HFFc6 (cell line): ENCODE measurements around the gene CD1B. TPM values are rescaled to one million over a fixed set of nuclear protein-coding genes. Genes with fewer than 3 reads are reported as not detected.
"Not testable (repeated sequence)": the region's sequence is repeated elsewhere in the genome, so short reads cannot be mapped to it uniquely, and the experiment has no call there.

Experiments used
- DNase-seq: peaks from one replicate; pipeline ENCODE4 v3.0.0-alpha.2; 2018
- H3K27ac Mint-ChIP-seq: 2 replicates; pipeline ENCODE4 v1.8.0; 2020; ENCODE audit warnings: mild to moderate bottlenecking, mixed read lengths
- H3K27me3 Mint-ChIP-seq: 2 replicates; pipeline ENCODE4 v1.8.0; 2021; ENCODE audit warnings: mild to moderate bottlenecking, moderate library complexity, mixed read lengths; ENCODE audit not compliant: insufficient read depth
- H3K36me3 Mint-ChIP-seq: 2 replicates; pipeline ENCODE4 v1.8.0; 2021; ENCODE audit warnings: low read depth, mixed read lengths
- H3K4me1 Mint-ChIP-seq: 2 replicates; pipeline ENCODE4 v1.8.0; 2020; ENCODE audit warnings: low read depth, mixed read lengths
- H3K4me3 Mint-ChIP-seq: 2 replicates; pipeline ENCODE4 v1.8.0; 2020; ENCODE audit warnings: mild to moderate bottlenecking, moderate library complexity, mixed read lengths
- H3K9me3 Mint-ChIP-seq: 2 replicates; pipeline ENCODE4 v1.8.0; 2020; ENCODE audit warnings: mild to moderate bottlenecking, mixed read lengths
- CTCF ChIP-seq: fragments of 200-600 bp; sonication (generic); IDR thresholded peaks from 2 replicates; pipeline ENCODE4 v1.5.0; 2021; ENCODE audit warnings: antibody characterized with exemption, mild to moderate bottlenecking
- long read RNA-seq: library from polyadenylated mRNA; unstranded; transcript quantifications from one replicate; pipeline ENCODE4 v2.0.0, GENCODE V29; 2019
- total RNA-seq, 6 experiments: library from RNA; stranded (reverse); fragmentation: NEBNext Ultra II Directional; extraction: Animal tissue kit (Norgen Biotek cat#: 25700); gene quantifications; 2 replicates in 1 of 6; 3 replicates in 5 of 6; pipeline ENCODE4 v1.2.3, GENCODE V29; 2021

The CD1B gene
- total RNA-seq, result not detected
- long read RNA-seq, result 0 reads

GRCh38 chr1:158331481-158332150, at the start of gene CD1B:
Gene CD1B (minus strand): TSS chr1:158331531. CDS start chr1:158331423, 108 bp downstream.
- Mint-ChIP-seq H3K9me3 (no peaks in the 10 kb centered on the region; the same call in none of the 2 replicates), H3K36me3 (no peaks in the 10 kb centered on the region), H3K27ac (no peak within 1 kb of the TSS), H3K27me3 (no peaks in the 10 kb centered on the region), H3K4me1 (no peaks in the 10 kb centered on the region), H3K4me3 (no peak within 1 kb of the TSS)
- no peak for DNase-seq
- no peak for TF ChIP-seq CTCF

DNA sequence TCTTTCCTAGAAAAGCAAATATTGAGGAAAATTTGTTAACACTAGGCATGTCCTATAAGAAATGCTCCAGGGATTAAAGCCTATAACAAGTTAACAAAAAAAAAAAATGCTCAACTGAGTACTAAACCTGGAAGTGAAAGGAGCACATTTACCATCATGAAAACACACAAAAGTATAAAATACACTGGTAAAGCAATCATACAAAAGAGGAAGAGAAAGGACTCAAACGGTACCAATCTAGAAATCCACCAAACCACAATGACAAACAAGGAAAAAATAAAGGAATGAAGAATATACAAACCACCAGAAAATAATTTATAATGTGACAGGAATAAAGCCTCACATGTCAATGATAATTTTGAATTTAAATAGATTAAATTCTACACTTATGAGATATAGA, 43.5 kb upstream of the CD1B start:
- TF ChIP-seq CTCF, result no peak
- Mint-ChIP-seq H3K36me3 (no peaks in the 10 kb centered on the region), H3K27me3 (no peaks in the 10 kb centered on the region; the same call in 1 of the 2 replicates), H3K27ac (no peak overlapping the region), H3K4me3 (no peak overlapping the region), H3K9me3 (peaks cover 28% of the 10 kb centered on the region), H3K4me1 (no peaks in the 10 kb centered on the region)
- no peak for DNase-seq

DNA sequence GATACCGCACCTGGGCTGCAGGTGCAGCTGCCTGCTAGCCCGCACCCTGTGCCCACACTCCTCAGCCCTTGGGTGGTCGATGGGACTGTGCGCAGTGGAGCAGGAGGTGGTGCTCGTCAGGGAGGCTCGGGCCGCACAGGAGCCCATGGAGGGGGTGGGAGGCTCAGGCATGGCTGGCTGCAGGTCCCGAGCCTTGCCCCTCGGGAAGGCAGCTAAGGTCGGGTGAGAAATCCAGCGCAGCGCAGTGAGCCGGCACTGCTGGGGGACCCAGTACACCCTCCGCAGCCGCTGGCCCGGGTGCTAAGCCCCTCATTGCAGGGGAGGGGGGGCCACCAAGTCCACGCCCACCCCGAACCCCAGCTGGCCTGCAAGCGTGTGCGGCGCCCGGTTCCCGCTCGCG, 42.8 kb upstream of the CD1B start:
- not testable (repeated sequence) for H3K4me3 Mint-ChIP-seq, DNase-seq, H3K36me3 Mint-ChIP-seq, H3K27me3 Mint-ChIP-seq, H3K4me1 Mint-ChIP-seq, H3K27ac Mint-ChIP-seq
- H3K9me3 Mint-ChIP-seq, result peaks cover 28% of the 10 kb centered on the region

- no peaks in the 10 kb centered on the region for H3K36me3 Mint-ChIP-seq
- H3K27ac Mint-ChIP-seq, result no peak overlapping the region
- DNase-seq, result no peak
- no peaks in the 10 kb centered on the region; the same call in 1 of the 2 replicates for H3K27me3 Mint-ChIP-seq
- H3K9me3 Mint-ChIP-seq, result peaks cover 44% of the 10 kb centered on the region
- no peaks in the 10 kb centered on the region for H3K4me1 Mint-ChIP-seq
- TF ChIP-seq CTCF, result no peak
- no peak overlapping the region for H3K4me3 Mint-ChIP-seq
Measured at GRCh38 chr1:158371188-158371953, 40.0 kb upstream of the CD1B start.

GRCh38 chr1:158366783-158367182, 35.5 kb upstream of the CD1B start:
- Mint-ChIP-seq H3K27me3 (no peaks in the 10 kb centered on the region), H3K36me3 (no peaks in the 10 kb centered on the region), H3K27ac (no peak overlapping the region)

More at GRCh38 chr1:158366783-158367182, 35.5 kb upstream of the CD1B start:
- no peak for DNase-seq
- no peak overlapping the region for H3K4me3 Mint-ChIP-seq
- no peak for TF ChIP-seq CTCF
- peaks cover 29% of the 10 kb centered on the region for H3K9me3 Mint-ChIP-seq
- no peaks in the 10 kb centered on the region for H3K4me1 Mint-ChIP-seq
